Stimulated activated CD8-positive, alpha-beta memory T cell treated with anti-CD3 and anti-CD28 coated beads, Interleukin-15, amount 100 ng/mL, for 4 hours (primary cell): ENCODE data around the gene SLC25A34.

Experiments used
- DNase-seq, 2 donors: peaks; one replicate each; pipeline ENCODE4 v3.0.0-alpha.2; 2020; ENCODE audit warnings: low read depth in 2 of 2

SLC25A34 gene

DNA sequence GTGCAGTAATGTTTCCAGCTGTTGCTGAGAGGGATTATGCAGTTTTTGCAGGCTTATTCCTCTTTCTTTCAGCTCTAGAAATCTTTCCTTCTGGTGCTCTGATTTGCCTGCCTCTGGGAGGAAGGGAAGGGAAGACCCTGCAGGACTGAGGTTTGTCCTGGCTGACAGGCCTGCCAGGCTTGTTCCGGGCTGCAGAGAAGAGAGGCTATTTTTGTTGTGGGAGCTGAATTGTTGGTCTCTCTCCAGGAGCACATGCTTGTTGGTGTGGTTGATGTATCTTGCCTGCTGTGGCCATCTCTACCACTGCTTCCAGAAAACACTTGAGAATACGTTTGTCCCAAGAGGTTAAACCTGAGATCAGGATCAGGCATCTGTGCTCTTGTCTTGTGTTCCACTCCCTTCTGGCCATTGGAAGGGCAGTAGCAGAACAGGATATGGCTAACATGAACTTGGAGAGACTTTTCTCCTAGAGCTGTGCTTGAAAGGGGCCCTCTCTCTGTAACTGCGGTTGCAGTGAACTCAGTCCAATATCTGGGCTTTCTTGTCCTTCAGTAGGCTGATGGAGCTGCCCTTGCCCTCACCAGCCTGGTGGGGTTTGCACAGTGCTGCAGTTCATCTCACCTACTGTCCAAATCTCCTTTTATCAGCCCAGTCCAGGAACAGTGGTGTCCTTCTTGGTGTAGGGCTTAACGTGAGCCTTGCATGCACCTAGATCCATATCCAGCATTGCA lies 21.5 kb upstream of the SLC25A34 start:
- DNase-seq: no peak

DNA sequence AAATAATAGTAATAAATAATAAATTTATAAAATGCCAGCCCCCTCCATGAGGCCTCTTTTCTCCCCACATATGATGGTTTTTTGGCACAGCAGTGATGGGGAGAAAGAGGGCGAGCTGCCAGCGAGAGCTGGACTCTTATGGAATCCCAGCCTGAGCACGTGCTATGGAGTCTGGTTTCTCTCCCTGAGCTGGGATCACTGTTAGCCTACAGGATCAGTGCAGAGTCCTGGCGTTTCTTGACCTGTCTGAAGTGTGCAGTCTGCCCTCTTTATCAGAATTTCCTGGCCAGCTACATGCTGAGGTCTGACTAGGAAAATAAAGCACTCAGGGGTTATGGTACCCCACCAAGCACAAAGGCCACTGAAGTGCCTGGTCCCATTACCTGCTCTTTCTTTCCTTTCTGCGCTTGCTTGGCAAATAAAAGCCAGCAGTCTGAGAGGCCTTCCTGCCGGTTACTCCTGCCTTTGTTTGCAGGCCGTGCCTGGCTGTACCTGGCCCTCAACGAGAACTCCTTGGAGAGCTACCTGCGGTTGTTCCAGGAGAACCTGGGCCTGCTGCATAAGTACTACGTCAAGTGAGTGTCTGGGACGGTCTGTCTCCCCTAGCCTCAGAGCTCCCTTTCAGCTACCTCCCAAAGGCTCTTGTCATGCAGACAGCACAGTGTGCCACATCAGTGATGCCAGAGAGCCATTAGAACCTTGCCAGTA lies 18.5 kb upstream of the SLC25A34 start:
- no peak for DNase-seq

GRCh38 chr1:15718199-15718601 lies 17.9 kb upstream of the SLC25A34 start:
- no peak for DNase-seq

DNA sequence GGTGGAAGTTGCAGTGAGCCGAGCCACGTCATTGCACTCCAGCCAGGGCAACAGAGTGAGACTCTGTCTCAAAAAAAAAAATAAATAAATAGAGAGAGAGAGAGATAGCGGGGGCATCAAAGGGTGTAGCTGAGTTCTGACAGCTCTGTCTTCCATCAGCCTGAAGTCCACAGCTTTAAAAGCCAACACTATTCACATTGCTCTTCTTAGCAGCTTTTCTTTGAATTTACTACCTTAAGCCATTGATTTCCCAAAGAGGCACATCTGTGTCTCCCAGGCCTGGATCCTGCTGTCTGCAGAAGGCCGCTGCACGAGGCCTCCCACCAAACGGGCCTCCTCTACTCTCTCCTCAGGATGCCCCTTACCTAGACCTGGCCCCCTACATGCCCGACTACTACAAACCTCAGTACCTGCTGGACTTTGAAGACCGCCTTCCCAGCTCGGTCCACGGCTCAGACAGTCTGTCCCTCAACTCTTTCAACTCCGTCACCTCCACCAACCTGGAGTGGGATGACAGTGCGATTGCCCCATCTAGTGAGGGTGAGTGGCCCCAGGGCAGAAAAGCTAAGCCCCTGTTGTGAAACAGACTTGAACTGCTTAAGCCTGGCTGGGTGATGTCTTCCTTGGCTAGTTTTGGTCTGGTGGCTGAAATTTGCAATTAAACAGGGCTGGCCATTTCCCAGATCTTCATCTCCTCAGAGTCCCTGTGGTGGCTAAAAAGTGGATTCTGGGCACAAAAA lies 16.5 kb upstream of the SLC25A34 start:
- DNase-seq: no peak

DNA sequence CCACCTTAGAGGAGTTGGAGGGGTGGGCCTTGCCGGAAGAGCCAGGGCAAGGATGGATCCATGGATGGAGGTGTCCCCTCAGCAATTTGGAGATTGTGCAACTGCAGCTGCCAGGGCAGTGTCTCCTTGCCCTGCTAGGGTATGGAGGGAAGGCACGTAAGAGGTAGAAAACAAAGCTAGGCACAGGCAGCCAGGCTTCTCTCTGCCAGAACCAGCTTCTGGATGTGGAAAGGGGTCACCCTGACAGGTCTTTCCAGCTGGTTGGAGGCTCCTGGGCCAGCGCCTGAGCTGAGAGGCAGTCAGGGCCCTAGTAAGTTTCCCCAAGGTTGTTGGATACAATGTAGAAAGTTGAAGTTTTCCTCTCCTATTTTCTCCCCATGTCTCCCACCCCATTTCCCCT lies 15.2 kb upstream of the SLC25A34 start:
- no peak for DNase-seq

DNA sequence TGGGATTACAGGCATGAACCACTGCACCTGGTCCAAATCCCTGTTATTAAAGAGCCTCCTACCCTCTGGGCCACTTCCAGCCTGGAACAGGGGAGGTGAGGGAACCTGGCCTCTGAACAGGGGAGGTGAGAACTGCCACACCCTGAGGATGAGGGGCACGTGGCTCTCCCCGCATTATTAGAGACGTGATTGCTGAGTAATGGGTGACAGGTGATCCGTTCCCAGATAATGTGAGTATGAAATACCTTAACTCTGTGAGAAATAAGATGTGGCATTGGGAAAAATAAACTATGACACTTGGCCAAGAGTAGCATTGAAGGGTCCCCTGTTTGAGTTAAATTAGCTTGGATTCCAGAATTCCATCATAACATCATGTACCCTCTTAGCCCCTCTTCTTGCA lies 13.6 kb upstream of the SLC25A34 start:
- DNase-seq: no peak

DNA sequence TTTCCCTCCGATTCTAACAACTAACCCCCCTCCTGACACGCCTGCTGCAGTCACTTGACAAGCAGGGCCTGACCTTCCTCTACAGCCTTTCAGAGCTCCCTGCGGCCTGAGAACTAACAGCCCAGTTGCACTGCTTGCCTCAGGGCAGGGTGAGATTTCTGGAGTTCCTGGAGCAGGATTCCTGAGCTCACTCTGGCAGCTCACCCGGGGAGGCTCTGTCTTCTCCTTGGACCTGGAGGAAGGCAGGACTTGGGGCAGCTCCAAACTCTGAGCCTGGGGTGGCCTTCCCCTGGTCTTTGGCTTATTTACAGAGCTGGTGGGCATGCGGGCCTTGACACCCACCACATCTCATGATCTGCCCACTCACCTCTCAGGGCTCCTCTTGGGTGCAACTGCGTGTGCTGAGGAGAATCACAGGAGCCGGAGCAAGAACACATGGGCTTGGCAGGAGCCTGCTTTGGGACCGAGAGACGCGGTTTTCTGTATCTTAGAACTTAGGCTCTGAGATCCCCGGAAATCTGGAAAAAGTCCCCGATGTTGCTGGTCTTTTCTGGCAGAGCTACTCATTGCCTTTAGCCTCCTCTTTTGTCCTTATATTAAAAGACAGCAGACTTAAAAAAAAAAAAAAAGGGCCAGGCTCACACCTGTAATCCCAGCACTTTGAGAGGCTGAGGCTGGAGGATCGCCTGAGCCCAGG lies 13.1 kb upstream of the SLC25A34 start:
- DNase-seq: no peak

- no peak for DNase-seq
These were observed 12.3 kb upstream of the SLC25A34 start for GRCh38 chr1:15723631-15724246.

DNA sequence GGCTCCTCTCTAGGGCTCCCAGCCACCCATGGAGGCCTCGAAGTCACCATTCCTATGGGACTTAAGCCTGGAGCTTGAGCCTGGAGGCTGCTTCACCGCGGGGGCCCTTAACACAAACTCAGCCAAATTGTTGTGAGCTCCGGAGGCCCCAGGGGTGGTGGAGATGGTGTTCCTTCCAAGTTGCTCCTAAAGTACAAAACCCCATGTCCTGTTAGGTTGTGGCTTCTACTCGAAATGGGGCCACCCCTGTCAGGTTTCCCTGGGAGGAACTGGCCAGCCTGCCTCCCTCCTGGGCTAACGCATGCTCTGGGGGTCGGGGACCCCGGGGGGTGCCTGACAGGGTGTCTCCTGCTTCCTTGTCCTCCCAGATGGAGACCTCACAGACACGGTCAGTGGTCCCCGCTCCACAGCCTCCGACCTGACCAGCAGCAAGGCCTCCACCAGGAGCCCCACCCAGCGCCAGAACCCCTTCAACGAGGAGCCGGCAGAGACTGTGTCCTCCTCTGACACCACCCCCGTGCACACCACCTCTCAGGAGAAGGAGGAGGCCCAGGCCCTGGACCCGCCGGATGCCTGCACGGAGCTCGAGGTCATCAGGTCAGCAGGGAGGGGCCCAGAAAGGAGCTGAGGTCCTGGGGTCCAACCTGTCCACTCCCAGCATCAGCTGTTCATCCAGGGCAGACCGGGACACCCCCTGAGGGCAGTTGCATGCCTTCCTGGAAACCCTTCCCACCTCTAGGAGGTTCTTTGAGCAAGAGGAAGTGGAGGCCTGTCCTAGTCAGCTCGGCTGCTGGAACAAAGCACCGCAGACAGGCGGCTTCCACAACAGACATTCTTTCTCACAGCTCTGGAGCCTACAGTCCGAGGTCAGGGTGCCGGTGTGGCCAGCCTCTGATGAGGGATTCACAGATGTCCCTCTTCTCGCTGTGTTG lies 10.8 kb upstream of the SLC25A34 start:
- DNase-seq: no peak

- no peak for DNase-seq
These were observed 9.6 kb upstream of the SLC25A34 start for GRCh38 chr1:15726508-15726907.

GRCh38 chr1:15727021-15727420 lies 9.0 kb upstream of the SLC25A34 start:
- DNase-seq: no peak

DNA sequence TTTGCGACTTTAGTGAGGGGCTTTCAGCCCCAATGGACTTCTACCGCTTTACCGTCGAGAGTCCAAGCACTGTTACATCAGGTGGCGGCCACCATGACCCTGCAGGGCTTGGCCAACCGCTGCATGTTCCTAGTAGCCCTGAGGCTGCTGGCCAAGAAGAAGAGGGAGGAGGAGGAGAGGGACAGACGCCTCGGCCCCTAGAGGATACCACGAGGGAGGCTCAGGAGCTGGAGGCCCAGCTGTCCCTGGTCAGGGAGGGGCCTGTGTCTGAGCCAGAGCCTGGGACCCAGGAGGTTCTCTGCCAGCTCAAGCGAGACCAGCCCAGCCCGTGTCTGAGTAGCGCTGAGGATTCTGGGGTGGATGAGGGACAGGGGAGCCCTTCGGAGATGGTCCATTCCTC lies 8.6 kb upstream of the SLC25A34 start:
- no peak for DNase-seq

DNA sequence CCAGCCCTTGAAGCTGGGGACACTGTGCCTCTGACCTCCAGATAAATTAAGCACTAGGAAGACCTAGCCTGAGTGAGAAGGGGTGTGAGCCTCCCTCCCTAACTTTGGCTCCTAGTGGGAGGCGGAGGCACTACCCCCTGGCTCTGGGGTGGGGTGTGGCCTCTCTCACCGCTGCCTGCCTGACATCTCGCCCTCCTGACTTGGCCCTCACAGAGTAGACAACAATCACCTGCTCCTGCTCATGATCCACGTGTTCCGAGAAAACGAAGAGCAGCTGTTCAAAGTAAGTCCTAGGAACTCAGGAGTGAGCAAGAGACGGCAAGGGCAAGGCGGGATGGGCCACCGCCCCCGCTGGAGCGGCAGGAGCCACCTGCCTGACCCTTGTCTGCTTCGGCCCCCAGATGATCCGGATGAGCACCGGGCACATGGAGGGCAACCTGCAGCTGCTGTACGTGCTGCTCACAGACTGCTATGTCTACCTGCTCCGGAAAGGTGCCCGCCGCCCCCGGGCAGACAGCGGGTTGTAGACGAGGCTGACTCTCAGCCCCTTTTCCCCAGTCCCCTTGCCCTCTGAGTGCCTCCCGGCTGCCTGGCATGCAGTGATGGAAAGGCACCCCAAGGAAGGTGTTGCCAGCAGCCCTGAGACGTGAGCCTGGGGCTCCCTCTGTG lies 8.1 kb upstream of the SLC25A34 start:
- DNase-seq: no peak

DNA sequence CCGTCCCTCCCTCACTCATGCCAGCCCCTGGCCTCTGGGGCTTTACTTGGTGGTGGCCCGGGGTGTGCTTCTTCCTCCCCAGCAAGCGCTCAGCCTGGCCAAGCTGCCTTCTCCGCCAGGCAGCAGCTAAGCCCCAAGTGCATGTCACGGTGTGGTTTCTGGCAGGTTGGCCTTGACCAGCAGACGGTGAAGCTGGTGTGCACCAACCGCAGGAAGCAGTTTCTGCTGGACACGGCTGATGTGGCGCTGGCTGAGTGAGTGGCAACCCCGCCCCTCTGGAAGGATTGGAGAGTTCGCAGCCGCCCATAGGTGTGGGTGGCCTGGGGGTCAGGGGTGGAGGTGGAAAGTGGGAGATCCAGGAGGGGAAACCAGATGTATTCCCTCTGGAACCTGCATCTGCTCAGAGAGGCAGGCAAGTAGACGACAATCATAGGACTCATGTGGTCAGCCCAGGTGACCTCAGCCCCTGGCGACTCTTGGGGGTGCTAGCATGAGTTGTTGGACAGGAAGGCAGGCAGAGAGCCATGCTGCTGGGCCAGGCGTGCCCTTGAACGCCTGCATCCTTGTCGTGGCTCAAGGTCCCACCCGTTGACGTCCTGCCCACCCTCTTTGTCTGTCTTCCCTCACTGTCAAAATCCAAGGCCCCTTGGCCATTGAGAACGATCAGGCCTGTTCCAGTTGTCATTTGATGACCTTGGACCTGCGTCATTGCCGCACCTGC lies 7.0 kb upstream of the SLC25A34 start:
- no peak for DNase-seq

GRCh38 chr1:15730423-15730822 lies 5.6 kb upstream of the SLC25A34 start:
- no peak for DNase-seq

DNA sequence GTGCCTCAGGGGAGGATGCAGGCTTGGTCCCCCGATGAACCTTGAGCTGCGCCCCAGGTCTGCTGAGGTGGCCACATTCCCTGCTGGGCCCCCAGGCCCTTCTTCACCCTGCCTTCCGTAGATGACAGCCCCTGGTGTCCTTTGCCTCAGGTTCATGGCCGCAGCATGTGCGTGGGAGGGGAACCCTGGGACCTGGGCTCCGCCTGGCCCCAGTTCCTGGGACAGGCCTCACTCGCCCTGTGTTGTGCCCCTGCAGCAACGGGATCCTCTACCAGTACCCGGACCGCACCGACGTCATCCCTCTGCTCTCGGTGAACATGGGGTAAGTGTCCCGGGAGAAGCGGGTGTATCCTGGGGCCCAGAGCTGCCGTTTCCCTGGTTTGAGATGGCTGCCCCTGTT lies 5.1 kb upstream of the SLC25A34 start:
- DNase-seq: no peak

DNA sequence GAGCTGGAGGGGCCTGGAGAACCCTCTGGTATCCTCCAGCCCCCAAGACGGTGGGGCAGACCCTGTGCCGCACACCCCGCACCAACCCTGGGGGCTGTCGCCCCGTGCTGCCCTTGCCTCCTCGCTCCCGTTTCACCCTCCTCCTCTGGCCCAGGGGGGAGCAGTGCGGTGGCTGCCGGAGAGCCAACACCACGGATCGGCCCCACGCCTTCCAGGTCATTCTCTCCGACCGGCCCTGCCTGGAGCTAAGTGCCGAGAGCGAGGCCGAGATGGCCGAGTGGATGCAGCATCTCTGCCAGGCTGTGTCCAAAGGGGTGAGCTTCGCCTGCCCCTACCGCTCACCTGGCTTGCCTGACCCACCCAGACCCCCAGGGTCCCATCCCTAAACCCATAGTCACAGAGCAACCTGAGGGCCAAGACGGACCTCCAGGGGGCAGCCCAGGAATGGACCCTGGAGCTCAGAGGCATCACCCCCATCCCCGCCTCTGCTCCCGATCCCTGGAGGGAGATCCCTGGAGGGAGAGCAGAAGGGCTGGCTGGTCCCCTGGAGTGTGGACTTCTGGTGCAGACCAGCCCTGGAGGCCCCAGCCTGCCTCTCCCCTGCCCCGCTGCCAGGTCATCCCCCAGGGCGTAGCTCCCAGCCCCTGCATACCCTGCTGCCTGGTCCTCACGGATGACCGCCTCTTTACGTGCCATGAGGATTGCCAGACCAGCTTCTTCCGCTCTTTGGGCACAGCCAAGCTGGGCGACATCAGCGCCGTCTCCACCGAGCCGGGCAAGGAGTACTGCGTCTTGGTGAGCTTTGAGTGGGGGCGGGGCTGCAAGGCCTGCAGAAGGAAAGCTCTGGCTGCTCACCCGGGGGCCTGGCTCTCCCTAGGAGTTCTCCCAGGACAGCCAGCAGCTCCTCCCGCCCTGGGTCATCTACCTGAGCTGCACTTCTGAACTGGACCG lies 4.0 kb upstream of the SLC25A34 start:
- no peak for DNase-seq

DNA sequence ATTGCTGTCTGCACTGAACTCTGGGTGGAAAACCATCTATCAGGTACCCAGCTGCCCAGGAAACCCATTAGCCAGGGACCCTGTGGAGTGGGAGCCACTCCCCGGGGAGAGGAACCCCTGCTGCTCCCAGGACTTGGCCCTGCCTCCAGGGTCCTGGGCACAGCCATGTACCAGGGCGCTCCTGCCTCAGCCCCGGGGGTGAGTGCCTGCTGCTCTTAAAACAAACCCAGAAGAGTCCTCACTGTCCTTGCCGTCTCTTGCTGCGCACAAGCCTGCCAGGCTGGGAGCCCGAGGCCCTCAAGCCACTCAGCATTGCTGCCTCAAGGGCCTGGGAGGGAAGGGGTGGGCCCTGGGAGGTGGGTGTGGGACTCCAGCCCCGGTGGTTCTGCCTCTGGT lies 3.4 kb upstream of the SLC25A34 start:
- no peak for DNase-seq
